ENCODE data around the gene CHRM1. TPM values are rescaled to one million over a fixed set of nuclear protein-coding genes. Genes with fewer than 3 reads are reported as not detected.

CHRM1 gene
- total RNA-seq, 4 donors from 2014 or later = 0.32 to 0.41 TPM; not detected in 2

GRCh38 chr11:62881579-62882430, 39.4 kb downstream of the CHRM1 start:
- in situ Hi-C loops (cut with MboI; ENCODE audit: low pct_ligation_motif_present in 1 of 4, low pct_unique_long_range_greater_than_20kb in 1 of 4, low sequenced_read_pairs in 3 of 4) = loop anchor here in 1 of 4 donors (25.0 kb wide), 1 partner anchor 495 kb away; no protein-coding TSS in a partner anchor
- DNase-seq = peak; percentile 94
- intact Hi-C loops (cut with DNase I; ENCODE audit: low total_unique reads) = loop anchor here (5.0 kb wide), 1 partner anchor 1810 kb away; no protein-coding TSS in a partner anchor
- H3K27ac ChIP-seq = peak overlapping the region; percentile 96 to 100 (median 98)
- H3K9me3 ChIP-seq = no peaks in the 10 kb centered on the region
- peaks cover 33 to 59% (median 39%) of the 10 kb centered on the region in 4 donors for H3K4me1 ChIP-seq
- no peak for TF ChIP-seq CTCF (IDR thresholded peaks at IDR 0.05)
- TF ChIP-seq POLR2AphosphoS5 (IDR thresholded peaks at IDR 0.05) = peak; percentile 22 to 68 (median 67)
- peak; percentile 82 for TF ChIP-seq EP300 (IDR thresholded peaks at IDR 0.05; ENCODE audit: low read depth)
- 4 to 10% methylated on average over 5 to 21 of the region's 21 CpGs for WGBS, 2 donors (ENCODE audit: low coverage in 1 of 2)
- H3K36me3 ChIP-seq = peaks cover 0 to 39% (median 17%) of the 10 kb centered on the region in 4 donors
- peak overlapping the region; percentile 64 to 96 (median 78) for H3K4me3 ChIP-seq
- no peaks in the 10 kb centered on the region for H3K27me3 ChIP-seq

- Histone ChIP-seq H3K4me1 (peaks cover 33 to 53% (median 39%) of the 10 kb centered on the region in 4 donors), H3K4me3 (peak within 1 kb of the TSS; percentile 64 to 96 (median 78)), H3K27me3 (no peaks in the 10 kb centered on the region), H3K27ac (peak within 1 kb of the TSS; percentile 96 to 100 (median 98)), H3K9me3 (no peaks in the 10 kb centered on the region), H3K36me3 (peaks cover 0 to 31% (median 13%) of the 10 kb centered on the region in 4 donors)
- WGBS, 2 donors (ENCODE audit: low coverage in 1 of 2) = 1% methylated on average over 67 of the region's 69 CpGs; no CpG with 5 or more reads in 1 of the 2 donors
- DNase-seq = peak; percentile 94
- intact Hi-C loops (cut with DNase I; ENCODE audit: low total_unique reads) = loop anchor here (5.0 kb wide), 1 partner anchor 1811 kb away; no protein-coding TSS in a partner anchor
- peak; percentile 45 to 75 (median 65) for TF ChIP-seq CTCF (IDR thresholded peaks at IDR 0.05)
- peak; percentile 99 for TF ChIP-seq POLR2A (IDR thresholded peaks at IDR 0.05)
- TF ChIP-seq POLR2AphosphoS5 (IDR thresholded peaks at IDR 0.05) = peak; percentile 100
- peak; percentile 32 for TF ChIP-seq EP300 (IDR thresholded peaks at IDR 0.05; ENCODE audit: low read depth)
- in situ Hi-C loops (cut with MboI; ENCODE audit: low pct_ligation_motif_present in 1 of 4, low pct_unique_long_range_greater_than_20kb in 1 of 4, low sequenced_read_pairs in 3 of 4) = loop anchor here in 1 of 4 donors (25.0 kb wide), 1 partner anchor 494 kb away; no protein-coding TSS in a partner anchor
Measured at GRCh38 chr11:62880803-62881578, 40.2 kb downstream of the CHRM1 start, which contains the start of gene SLC3A2. TSS of gene SLC3A2 (plus strand) at chr11:62880896. CDS start at chr11:62881024, 128 bp downstream.

DNA sequence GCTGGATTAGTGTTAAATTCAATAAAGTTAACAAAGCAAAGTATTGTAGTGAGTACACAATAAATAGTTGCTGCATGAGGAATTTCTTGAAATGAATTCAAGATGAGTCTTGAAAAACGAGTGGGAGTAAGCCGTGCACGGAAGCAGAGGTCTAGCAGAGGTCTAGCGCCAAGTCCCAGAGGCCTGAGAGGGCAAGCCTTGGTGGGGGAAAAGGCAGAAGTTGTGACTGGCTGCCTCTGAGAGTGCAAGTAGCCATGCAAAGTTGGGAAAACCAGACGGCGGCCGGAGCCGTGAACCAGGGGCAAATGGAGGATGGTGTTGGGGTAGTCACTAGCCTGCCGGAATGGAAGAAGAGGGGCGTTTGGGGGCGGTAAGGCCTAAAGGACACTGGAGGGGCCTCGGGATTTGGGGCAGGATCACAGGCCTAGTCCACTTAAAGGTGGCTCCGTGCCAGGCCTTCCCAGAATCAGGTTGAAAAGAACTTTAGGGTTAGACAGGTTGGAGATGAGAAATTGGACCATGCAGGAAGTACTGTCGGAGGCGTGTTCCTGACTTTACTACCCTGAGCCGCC, 40.8 kb downstream of the CHRM1 start:
- peak overlapping the region; percentile 64 to 96 (median 78) for H3K4me3 ChIP-seq
- no peak for TF ChIP-seq POLR2AphosphoS5 (IDR thresholded peaks at IDR 0.05)
- no peak for TF ChIP-seq CTCF (IDR thresholded peaks at IDR 0.05)
- no peak for TF ChIP-seq EP300 (IDR thresholded peaks at IDR 0.05; ENCODE audit: low read depth)
- TF ChIP-seq POLR2A (IDR thresholded peaks at IDR 0.05) = no peak
- H3K4me1 ChIP-seq = peaks cover 33 to 49% (median 39%) of the 10 kb centered on the region in 4 donors
- in situ Hi-C loops (cut with MboI; ENCODE audit: low pct_ligation_motif_present in 1 of 4, low pct_unique_long_range_greater_than_20kb in 1 of 4, low sequenced_read_pairs in 3 of 4) (loop anchor here in 1 of 4 donors (25.0 kb wide), 1 partner anchor 493 kb away; no protein-coding TSS in a partner anchor), intact Hi-C loops (cut with DNase I; ENCODE audit: low total_unique reads) (loop anchor here (5.0 kb wide), 1 partner anchor 1812 kb away; no protein-coding TSS in a partner anchor)
- H3K36me3 ChIP-seq = peaks cover 0 to 25% (median 10%) of the 10 kb centered on the region in 4 donors
- no peaks in the 10 kb centered on the region for H3K27me3 ChIP-seq
- no peaks in the 10 kb centered on the region for H3K9me3 ChIP-seq
- WGBS, 2 donors (ENCODE audit: low coverage in 1 of 2) = 2 to 4% methylated on average over 5 to 16 of the region's 16 CpGs
- peak overlapping the region; percentile 96 to 100 (median 98) for H3K27ac ChIP-seq
- DNase-seq = no peak
